ENCODE results near the gene IL17B. TPM values are rescaled to one million over a fixed set of nuclear protein-coding genes. Genes with fewer than 3 reads are reported as not detected.

The IL17B gene
- total and polyA plus RNA-seq, 2 donors (not counting 3 experiments of a cell fraction or from before 2014, with no cell fraction given) = not detected

- BruUV-seq (replicated peaks) = no TSS peak
- dilution Hi-C loops (cut with MboI; ENCODE audit: extremely low pct_ligation_motif_present, low sequenced_read_pairs) = no loop called here
- FAIRE-seq = no peak
- Histone ChIP-seq H3K4me3 (replicated peaks in 1 of 3; ENCODE audit: insufficient read depth in 1 of 3, low read depth in 1 of 3, low read length in 3 of 3) (no peak overlapping the region), H3K9me1 (replicated peaks; ENCODE audit: control insufficient read depth, extremely low read depth, insufficient read depth, low read length) (no peaks in the 10 kb centered on the region), H3K4me1 (ENCODE audit: control insufficient read depth, extremely low read depth, insufficient read depth, low read length) (no peaks in the 10 kb centered on the region), H3K36me3 (ENCODE audit: control insufficient read depth in 2 of 2, extremely low read depth in 1 of 2, insufficient read depth in 2 of 2, low read length in 2 of 2) (no peaks in the 10 kb centered on the region), H3K27ac (ENCODE audit: insufficient read depth, low read depth, low read length) (no peak overlapping the region), H3K4me2 (ENCODE audit: insufficient read depth, low read length) (no peak overlapping the region), H4K20me1 (replicated peaks; ENCODE audit: control insufficient read depth, extremely low read depth, insufficient read depth, low read length) (no peaks in the 10 kb centered on the region), H3K79me2 (ENCODE audit: control insufficient read depth, insufficient read depth, low read length) (no peaks in the 10 kb centered on the region), H3K9ac (replicated peaks; ENCODE audit: extremely low read depth, insufficient read depth, low read length) (no peak overlapping the region), H3K27me3 (ENCODE audit: control insufficient read depth in 2 of 2, insufficient read depth in 2 of 2, low read length in 2 of 2) (no peaks in the 10 kb centered on the region), H3K9me3 (replicated peaks; ENCODE audit: control insufficient read depth, insufficient read depth, low read length) (no peaks in the 10 kb centered on the region), H2AFZ (ENCODE audit: low read depth, low read length) (no peak overlapping the region)
- intact Hi-C loops (cut with micrococcal nuclease) = no loop called here
- POLR2A ChIA-PET = no interaction called here
- DNase-seq (ENCODE audit: low read depth, low spot score) = no peak
- no peak for TF ChIP-seq GATA2 (IDR thresholded peaks at IDR 0.05; ENCODE audit: insufficient read depth, insufficient read length, low read depth, low read length)
- no peak for TF ChIP-seq MYC (IDR thresholded peaks at IDR 0.05; ENCODE audit: low read depth, low read length)
- no peak for TF ChIP-seq POLR2AphosphoS5 (IDR thresholded peaks at IDR 0.05; ENCODE audit: insufficient read depth, low read depth, low read length)
- no peak for TF ChIP-seq EZH2 (IDR thresholded peaks at IDR 0.05; ENCODE audit: borderline replicate concordance, low read depth, low read length, severe bottlenecking)
- no peak for TF ChIP-seq FOS (IDR thresholded peaks at IDR 0.05; ENCODE audit: borderline replicate concordance, insufficient read depth, low read length)
- TF ChIP-seq JUN (IDR thresholded peaks at IDR 0.05; ENCODE audit: borderline replicate concordance, insufficient read depth, insufficient read length, low read depth) = no peak
- no peak for TF ChIP-seq CTCF (IDR thresholded peaks at IDR 0.05; ENCODE audit: extremely low read depth in 1 of 2, insufficient read depth in 1 of 2, low read depth in 1 of 2, low read length in 2 of 2)
- TF ChIP-seq, protein P1, sequence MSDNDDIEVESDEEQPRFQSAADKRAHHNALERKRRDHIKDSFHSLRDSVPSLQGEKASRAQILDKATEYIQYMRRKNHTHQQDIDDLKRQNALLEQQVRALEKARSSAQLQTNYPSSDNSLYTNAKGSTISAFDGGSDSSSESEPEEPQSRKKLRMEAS (IDR thresholded peaks at IDR 0.05; ENCODE audit: insufficient read depth, insufficient read length) = no peak
- no peak for TF ChIP-seq POLR2A (IDR thresholded peaks at IDR 0.05; ENCODE audit: low read depth, low read length)
- CTCF ChIA-PET = interaction anchor here (0.9 to 5.7 kb wide), 9 partner anchors 8 to 253 kb away, joined by 3 to 131 read pairs (median 20); partner anchors contain the start of genes GRPEL2 and PCYOX1L
Measured at GRCh38 chr5:149365418-149365817, 13.7 kb downstream of the IL17B start.

All from endothelial cell of umbilical vein (primary cell).